ENCODE data around the gene UTP4.
"Not testable (repeated sequence)": the region's sequence is repeated elsewhere in the genome, so short reads cannot be mapped to it uniquely, and the experiment has no call there.

UTP4 gene

GRCh38 chr16:69111216-69111875 lies 21.1 kb upstream of the UTP4 start:
- no peak for DNase-seq

GRCh38 chr16:69111876-69112230 lies 20.6 kb upstream of the UTP4 start:
- DNase-seq: no peak

DNA sequence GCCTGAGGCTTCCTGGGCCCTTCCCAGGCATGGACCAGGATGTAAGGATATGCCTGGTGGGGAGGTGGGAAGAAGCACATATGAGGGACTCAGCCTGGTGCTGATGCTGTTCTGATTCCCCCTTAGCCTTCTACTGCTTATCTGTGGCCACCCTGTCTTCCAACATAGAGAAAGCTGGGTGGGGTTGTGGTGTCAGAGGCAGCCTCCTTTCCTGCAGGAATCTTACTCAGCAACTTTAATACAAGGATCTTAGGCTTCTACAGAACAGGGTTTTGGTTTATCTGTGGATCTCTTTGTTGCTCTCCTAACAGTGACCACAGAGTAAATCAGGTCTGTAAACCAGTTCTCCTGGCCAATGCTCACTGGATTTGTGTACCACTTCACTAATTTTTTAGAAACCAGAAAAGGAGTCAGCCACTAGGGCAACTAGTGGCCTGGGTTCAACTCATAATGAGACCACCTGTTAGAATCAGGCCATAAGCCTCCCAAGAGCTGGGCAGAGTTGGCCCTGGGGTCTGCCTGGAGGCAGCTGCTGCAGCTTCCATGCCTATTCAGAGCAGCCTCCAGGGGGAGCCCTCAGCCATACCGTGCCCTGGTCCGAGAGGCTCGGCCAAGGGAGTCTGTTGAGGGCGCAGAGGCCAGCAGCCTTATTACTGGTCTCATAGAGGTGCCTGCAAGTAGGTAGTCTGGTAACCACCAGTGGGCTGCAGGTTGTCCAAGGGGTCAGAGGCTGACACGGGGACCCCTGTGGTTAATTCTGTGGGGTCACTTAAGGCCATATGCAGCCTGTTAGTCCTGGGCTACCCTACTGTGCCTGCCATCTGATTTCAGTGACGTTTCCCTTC lies 19.9 kb upstream of the UTP4 start:
- no peak for DNase-seq

- no peak for DNase-seq
These were observed 19.2 kb upstream of the UTP4 start for GRCh38 chr16:69113216-69113615.

GRCh38 chr16:69114346-69114975 lies 18.0 kb upstream of the UTP4 start:
- no peak for DNase-seq

DNA sequence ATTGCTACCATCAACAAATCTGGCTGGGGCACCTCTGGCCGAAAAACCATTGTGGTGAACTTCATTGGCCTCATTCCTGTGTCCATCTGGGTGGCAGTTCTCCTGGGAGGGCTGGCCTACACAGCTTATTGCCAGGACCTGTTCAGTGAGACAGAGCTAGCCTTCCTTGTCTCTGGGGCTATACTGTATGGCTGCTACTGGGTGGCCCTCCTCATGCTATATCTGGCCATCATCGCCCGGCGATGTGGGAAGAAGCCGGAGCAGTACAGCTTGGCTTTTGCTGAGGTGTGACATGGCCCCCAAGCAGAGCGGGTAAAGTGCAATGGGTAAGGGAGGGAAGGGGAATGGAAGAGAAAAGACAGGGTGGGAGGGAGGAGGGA lies 17.5 kb upstream of the UTP4 start:
- no peak for DNase-seq

DNA sequence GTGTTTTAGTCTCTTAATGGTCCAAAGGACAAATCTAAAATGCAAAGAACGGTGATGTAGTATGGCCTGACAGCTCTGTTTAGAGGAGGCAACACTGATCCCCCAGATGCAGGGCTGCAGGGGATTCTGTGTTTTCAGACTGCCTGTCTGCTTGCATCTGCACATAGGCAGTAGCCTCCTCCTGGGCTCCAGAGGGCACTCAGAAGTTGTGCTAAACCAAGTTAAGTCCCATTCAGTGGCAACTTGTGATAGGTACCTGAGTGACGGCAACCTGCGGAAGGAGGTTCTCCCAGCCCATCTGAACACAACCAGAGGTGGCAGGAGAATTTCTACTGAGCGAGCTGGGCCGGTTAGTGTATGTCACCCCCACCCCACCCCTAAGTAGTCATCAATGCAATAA lies 17.1 kb upstream of the UTP4 start:
- no peak for DNase-seq

DNA sequence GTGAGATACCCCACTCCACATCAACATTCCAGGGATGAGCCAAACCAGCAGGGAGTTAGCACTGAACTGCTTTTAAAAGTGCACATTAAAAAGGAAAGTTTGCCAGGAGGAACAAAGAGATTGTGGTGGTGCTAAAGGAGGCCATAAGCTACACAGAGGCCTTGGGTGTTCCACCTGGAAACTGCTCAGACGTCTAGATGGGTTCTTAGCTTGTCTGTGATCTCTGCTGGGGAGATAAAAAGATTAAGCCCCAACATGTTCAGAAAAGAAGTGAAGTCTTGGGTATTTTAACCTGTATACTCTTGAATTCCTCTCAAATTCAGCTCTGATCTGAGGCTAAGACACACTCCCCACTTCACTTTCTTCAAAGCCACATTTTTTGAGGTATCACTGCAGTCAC lies 16.6 kb upstream of the UTP4 start:
- no peak for DNase-seq

DNA sequence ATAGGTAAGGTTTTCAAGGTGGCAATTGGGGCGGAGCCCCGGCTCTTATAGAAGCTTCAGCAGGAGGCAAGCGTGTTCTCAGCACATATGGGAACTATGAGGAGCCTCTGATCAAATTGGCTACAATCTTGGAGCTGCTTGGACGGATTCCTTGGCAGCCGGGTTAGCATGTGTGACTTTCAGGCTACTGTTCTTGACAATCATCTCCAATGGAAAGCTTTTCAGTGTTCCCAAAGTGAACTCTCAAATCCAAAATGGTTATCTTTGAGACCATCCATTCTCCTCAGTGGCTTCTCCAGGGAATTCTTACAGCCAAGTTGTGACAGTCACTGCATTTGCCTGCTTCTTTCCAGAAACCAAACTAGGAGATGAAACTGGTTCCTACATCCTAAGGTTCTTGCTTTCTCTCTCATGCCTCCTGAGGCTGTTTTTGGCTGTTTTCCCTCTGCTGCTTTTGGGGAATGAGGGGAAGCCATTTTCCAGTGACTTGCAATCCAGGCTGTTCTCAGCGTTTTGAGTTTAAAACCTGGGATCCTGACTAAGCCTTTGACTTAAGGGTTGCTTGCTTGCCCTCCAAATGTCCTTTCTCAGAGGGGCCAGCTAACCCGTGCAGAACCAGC lies 16.1 kb upstream of the UTP4 start:
- DNase-seq: no peak

DNA sequence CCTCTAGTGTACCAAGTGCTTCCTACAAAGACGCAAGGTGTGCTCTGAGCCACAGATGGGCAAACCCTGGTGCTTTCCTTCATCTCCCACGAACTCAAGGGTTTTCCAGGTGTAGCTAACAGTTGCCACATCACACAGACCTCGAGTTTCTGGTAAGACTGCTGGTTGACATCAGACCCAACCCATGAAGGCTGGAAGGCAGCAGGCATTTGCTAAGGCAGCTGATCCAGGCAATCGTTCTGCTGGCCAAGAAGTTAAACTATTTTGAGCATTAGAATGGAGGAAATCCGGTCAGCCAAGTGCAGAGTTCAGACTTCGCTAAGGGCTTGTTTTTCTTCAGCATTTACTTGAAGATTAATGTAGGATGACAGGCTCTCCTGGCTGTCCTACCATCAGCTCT lies 15.5 kb upstream of the UTP4 start:
- no peak for DNase-seq

GRCh38 chr16:69118468-69118867 lies 14.0 kb upstream of the UTP4 start:
- DNase-seq: no peak

GRCh38 chr16:69118994-69119393 lies 13.5 kb upstream of the UTP4 start:
- no peak for DNase-seq

DNA sequence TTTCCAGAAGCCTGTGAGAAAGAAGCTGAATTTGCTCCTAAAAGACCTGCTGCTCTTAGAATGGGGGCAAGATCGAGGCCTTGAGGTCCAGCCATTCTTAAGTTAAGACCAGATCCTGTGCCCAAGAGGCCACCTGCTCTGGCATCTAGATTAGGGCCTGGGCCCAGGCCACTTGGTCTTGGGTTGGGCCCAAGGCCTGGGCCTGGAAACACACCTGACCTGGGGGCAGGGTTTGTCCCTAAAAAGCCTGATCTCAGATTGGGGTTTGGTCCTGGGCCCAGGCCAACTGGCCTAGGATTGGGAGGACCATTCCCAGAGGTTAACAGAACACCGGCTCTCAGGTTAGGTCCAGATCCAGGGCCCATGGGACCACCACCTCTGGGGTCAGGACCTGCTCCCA lies 12.9 kb upstream of the UTP4 start:
- DNase-seq: no peak

GRCh38 chr16:69120096-69120664 lies 12.3 kb upstream of the UTP4 start:
- DNase-seq: no peak

GRCh38 chr16:69123910-69124309 lies 8.5 kb upstream of the UTP4 start:
- DNase-seq: no peak

DNA sequence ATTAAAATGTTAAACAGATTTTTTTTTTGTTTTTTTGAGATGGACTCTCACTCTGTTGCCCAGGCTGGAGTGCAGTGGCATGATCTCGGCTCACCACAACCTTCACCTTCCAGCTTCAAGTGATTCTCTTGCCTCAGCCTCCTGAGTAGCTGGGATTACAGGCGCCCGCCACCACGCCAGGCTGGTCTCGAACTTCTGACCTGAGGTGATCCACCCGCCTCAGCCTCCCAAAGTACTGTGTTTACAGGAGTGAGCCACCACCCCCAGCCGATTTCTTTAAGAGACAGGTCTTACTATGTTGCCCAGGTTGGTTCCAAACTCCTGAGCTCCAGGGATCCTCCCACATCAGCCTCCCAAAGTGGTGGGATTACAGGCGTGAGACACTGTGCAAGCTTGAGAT lies 8.0 kb upstream of the UTP4 start:
- not testable (repeated sequence) for DNase-seq

GRCh38 chr16:69124961-69125360 lies 7.5 kb upstream of the UTP4 start:
- DNase-seq: not testable (repeated sequence)

DNA sequence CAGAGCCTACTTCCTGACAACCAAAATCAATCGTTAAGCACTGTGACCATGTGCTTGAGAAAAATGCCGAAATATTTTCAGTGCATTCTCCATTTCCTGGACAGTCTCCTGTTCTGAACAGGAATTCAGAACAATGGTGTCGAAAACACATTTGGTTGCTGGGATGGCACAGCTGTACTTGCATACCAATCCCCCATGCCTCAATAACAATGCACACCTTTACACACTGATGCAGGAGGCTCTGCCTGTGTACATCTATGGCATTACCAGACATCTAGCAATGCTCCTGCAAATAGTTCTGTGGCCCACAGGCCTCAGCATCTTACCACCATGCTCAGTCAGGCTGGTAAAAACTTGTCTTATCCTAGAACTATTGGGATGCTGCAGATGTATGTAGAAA lies 6.2 kb upstream of the UTP4 start:
- no peak for DNase-seq

GRCh38 chr16:69126801-69127200 lies 5.6 kb upstream of the UTP4 start:
- not testable (repeated sequence) for DNase-seq

GRCh38 chr16:69127966-69128510 lies 4.4 kb upstream of the UTP4 start:
- no peak for DNase-seq

DNA sequence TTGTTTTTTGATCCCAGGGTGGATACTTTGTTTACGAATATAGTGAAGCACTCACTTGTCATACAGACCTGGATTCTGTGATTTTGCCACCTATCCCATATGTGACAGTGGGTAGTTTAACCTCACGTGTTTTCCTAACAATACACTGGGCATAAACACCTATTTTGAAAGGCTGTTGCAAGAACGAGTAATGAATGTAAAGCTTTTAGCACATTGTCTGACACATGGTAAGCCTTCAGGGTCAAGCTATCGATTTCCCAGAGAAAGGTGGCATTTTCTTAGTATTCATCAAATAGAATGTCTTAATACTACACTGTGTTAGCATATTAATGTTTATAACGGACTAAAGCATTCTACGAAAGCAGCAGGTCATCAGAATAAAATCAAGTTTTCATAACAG lies 2.0 kb upstream of the UTP4 start:
- no peak for DNase-seq

- DNase-seq: no peak
These were observed 1.1 kb upstream of the UTP4 start for GRCh38 chr16:69131167-69131838.

All from NCI-H1048 (cell line).